NCI-H524 (cell line): ENCODE results near the gene PLEKHA6.
"Not testable (repeated sequence)": the region's sequence is repeated elsewhere in the genome, so short reads cannot be mapped to it uniquely, and the experiment has no call there.

Experiments used
- DNase-seq, 2 experiments: peaks; one replicate each; lab custom pipeline; 2025; lab: John Stamatoyannopoulos, UW

The PLEKHA6 gene

GRCh38 chr1:204337583-204337982 is 22.1 kb downstream of the PLEKHA6 start:
- no peak for DNase-seq

- no peak for DNase-seq
Observed at GRCh38 chr1:204337036-204337429, 22.7 kb downstream of the PLEKHA6 start.

- no peak for DNase-seq
Observed at GRCh38 chr1:204336421-204337035, 23.2 kb downstream of the PLEKHA6 start.

GRCh38 chr1:204335533-204335932 is 24.2 kb downstream of the PLEKHA6 start:
- peak in 1 of 2 experiments; percentile 38 for DNase-seq

GRCh38 chr1:204335085-204335484 is 24.6 kb downstream of the PLEKHA6 start:
- peak in 1 of 2 experiments; percentile 34 for DNase-seq

- DNase-seq, result no peak
Observed at GRCh38 chr1:204334455-204334854, 25.3 kb downstream of the PLEKHA6 start.

GRCh38 chr1:204333427-204333826 is 26.3 kb downstream of the PLEKHA6 start:
- no peak for DNase-seq

- no peak for DNase-seq
Observed at GRCh38 chr1:204331847-204332487, 27.8 kb downstream of the PLEKHA6 start.

- DNase-seq, result peak in 1 of 2 experiments; percentile 19
Observed at GRCh38 chr1:204331275-204331674, 28.5 kb downstream of the PLEKHA6 start.

- not testable (repeated sequence) for DNase-seq
Observed at GRCh38 chr1:204327870-204328269, 31.9 kb downstream of the PLEKHA6 start.

- DNase-seq, result peak; percentile 93 to 98
Observed at GRCh38 chr1:204327359-204327758, 32.4 kb downstream of the PLEKHA6 start.

GRCh38 chr1:204326771-204327300 is 32.9 kb downstream of the PLEKHA6 start:
- peak; percentile 47 to 75 for DNase-seq

- peak in 1 of 2 experiments; percentile 10 for DNase-seq
Observed at GRCh38 chr1:204325944-204326343, 33.8 kb downstream of the PLEKHA6 start.

GRCh38 chr1:204323887-204324286 is 35.8 kb downstream of the PLEKHA6 start:
- no peak for DNase-seq

- DNase-seq, result no peak
Observed at GRCh38 chr1:204322339-204322868, 37.3 kb downstream of the PLEKHA6 start.

- no peak for DNase-seq
Observed at GRCh38 chr1:204321665-204322064, 38.1 kb downstream of the PLEKHA6 start.

- DNase-seq, result no peak
Observed at GRCh38 chr1:204321051-204321450, 38.7 kb downstream of the PLEKHA6 start.

- DNase-seq, result no peak
Observed at GRCh38 chr1:204320382-204320804, 39.3 kb downstream of the PLEKHA6 start.

GRCh38 chr1:204319462-204319861 is 40.3 kb downstream of the PLEKHA6 start:
- no peak for DNase-seq

- no peak for DNase-seq
Observed at GRCh38 chr1:204319027-204319426, 40.7 kb downstream of the PLEKHA6 start.

GRCh38 chr1:204318324-204318723 is 41.4 kb downstream of the PLEKHA6 start:
- DNase-seq, result no peak

GRCh38 chr1:204317170-204317569 is 42.6 kb downstream of the PLEKHA6 start:
- DNase-seq, result no peak

- DNase-seq, result no peak
Observed at GRCh38 chr1:204316164-204316563, 43.6 kb downstream of the PLEKHA6 start.
